Measurements from ENCODE around the gene AOX1. TPM values are rescaled to one million over a fixed set of nuclear protein-coding genes. Genes with fewer than 3 reads are reported as not detected.

AOX1 gene
- polyA plus RNA-seq, 1 of the 3 experiments (the other 2 are of a cell fraction): 3.3 TPM

DNA sequence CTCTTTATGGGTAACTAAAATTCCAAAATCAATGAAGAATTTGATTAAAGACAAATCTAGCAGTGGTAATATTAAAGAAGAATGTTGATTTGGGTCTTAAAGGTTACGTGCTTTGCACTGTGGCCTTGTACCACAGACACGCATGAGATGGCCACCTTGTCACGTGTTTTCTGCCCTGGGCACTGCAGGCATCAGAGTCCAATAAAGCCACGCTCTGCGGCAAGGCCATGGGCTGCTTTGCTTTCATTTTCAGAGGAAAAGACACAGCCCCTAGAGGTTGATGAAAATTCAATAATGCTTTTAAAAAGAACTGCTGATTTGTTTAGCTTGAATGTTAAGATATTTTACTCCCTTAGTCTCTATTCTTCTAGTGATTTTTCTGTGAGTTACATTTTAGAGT, 30.4 kb downstream of the AOX1 start:
- H3K79me2 ChIP-seq (ENCODE audit: insufficient read depth): no peaks in the 10 kb centered on the region
- H3K36me3 ChIP-seq (replicated peaks in 1 of 2; ENCODE audit: control insufficient read depth in 1 of 2, insufficient read depth in 2 of 2, low read length in 1 of 2): no peaks in the 10 kb centered on the region
- H3K4me1 ChIP-seq (ENCODE audit: control insufficient read depth in 1 of 2, insufficient read depth in 2 of 2, low read depth in 1 of 2, low read length in 1 of 2): peaks cover 14 to 17% of the 10 kb centered on the region in 2 experiments
- no peaks in the 10 kb centered on the region for H3K9me2 ChIP-seq
- no peak overlapping the region for H3K9ac ChIP-seq
- DNase-seq: no peak
- H3F3A ChIP-seq (replicated peaks; ENCODE audit: insufficient read depth): peaks cover 14% of the 10 kb centered on the region
- CTCF ChIA-PET: interaction anchor here (1.8 to 2.9 kb wide), 2 partner anchors 12 to 87 kb away, joined by 5 to 17 read pairs; no protein-coding TSS in a partner anchor
- no peaks in the 10 kb centered on the region for H3K9me3 ChIP-seq
- WGBS (ENCODE audit: low lambda C conversion rate): 97% methylated on average over 5 of the region's 5 CpGs
- H3K27ac ChIP-seq (ENCODE audit: low read depth in 2 of 2, low read length in 1 of 2): no peak overlapping the region
- no peak overlapping the region for H2AFZ ChIP-seq (ENCODE audit: low read depth)
- POLR2A ChIA-PET: no interaction called here
- no peaks in the 10 kb centered on the region for H4K20me1 ChIP-seq (ENCODE audit: insufficient read depth)
- TF ChIP-seq TCF12 (IDR thresholded peaks at IDR 0.05): no peak
- TF ChIP-seq GATA2 (CRISPR knock-in tag; IDR thresholded peaks at IDR 0.05): no peak
- TF ChIP-seq, protein P1, sequence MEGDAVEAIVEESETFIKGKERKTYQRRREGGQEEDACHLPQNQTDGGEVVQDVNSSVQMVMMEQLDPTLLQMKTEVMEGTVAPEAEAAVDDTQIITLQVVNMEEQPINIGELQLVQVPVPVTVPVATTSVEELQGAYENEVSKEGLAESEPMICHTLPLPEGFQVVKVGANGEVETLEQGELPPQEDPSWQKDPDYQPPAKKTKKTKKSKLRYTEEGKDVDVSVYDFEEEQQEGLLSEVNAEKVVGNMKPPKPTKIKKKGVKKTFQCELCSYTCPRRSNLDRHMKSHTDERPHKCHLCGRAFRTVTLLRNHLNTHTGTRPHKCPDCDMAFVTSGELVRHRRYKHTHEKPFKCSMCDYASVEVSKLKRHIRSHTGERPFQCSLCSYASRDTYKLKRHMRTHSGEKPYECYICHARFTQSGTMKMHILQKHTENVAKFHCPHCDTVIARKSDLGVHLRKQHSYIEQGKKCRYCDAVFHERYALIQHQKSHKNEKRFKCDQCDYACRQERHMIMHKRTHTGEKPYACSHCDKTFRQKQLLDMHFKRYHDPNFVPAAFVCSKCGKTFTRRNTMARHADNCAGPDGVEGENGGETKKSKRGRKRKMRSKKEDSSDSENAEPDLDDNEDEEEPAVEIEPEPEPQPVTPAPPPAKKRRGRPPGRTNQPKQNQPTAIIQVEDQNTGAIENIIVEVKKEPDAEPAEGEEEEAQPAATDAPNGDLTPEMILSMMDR (IDR thresholded peaks at IDR 0.05): no peak
- no peak overlapping the region for H3K4me2 ChIP-seq
- H3K4me3 ChIP-seq (ENCODE audit: low read depth in 2 of 2, low read length in 1 of 2): no peak overlapping the region
- no peaks in the 10 kb centered on the region for H3K27me3 ChIP-seq (ENCODE audit: insufficient read depth)

DNA sequence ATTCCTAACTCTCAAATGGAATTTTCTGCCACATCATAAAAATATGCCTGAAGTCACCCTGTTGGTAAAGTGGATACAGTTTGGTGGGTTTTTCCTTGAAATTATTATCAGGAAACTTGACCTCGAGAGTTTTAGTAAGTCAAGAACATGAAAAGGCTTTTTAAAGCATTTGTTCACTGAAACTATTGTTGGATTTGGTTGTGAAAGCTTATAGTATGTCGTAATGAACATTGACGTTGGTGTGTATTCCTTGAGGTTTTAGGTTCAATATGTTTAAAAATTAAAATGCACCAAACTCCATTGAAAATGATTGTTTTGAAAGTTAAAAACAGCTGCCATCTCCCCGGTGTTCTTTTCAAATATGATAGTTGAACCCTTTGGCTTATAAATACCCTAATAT, 30.8 kb downstream of the AOX1 start:
- no peak for TF ChIP-seq RXRA (IDR thresholded peaks at IDR 0.05; ENCODE audit: borderline replicate concordance, low read depth)
- Histone ChIP-seq H3K36me3 (replicated peaks in 1 of 2; ENCODE audit: control insufficient read depth in 1 of 2, insufficient read depth in 2 of 2, low read length in 1 of 2) (no peaks in the 10 kb centered on the region), H3K4me2 (no peak overlapping the region), H3K9ac (no peak overlapping the region), H2AFZ (ENCODE audit: low read depth) (no peak overlapping the region), H3K4me3 (ENCODE audit: low read depth in 2 of 2, low read length in 1 of 2) (no peak overlapping the region), H3K4me1 (ENCODE audit: control insufficient read depth in 1 of 2, insufficient read depth in 2 of 2, low read depth in 1 of 2, low read length in 1 of 2) (peaks cover 14 to 17% of the 10 kb centered on the region in 2 experiments), H3F3A (replicated peaks; ENCODE audit: insufficient read depth) (peaks cover 14% of the 10 kb centered on the region), H3K9me2 (no peaks in the 10 kb centered on the region), H3K9me3 (no peaks in the 10 kb centered on the region), H3K79me2 (ENCODE audit: insufficient read depth) (no peaks in the 10 kb centered on the region), H3K27me3 (ENCODE audit: insufficient read depth) (no peaks in the 10 kb centered on the region), H3K27ac (ENCODE audit: low read depth in 2 of 2, low read length in 1 of 2) (no peak overlapping the region), H4K20me1 (ENCODE audit: insufficient read depth) (no peaks in the 10 kb centered on the region)
- 94% methylated on average over 4 of the region's 4 CpGs for WGBS (ENCODE audit: low lambda C conversion rate)
- no peak for DNase-seq
- ChIA-PET CTCF (interaction anchor here (1.2 to 2.9 kb wide), 3 partner anchors 12 to 97 kb away, joined by 3 to 17 read pairs (median 5); no protein-coding TSS in a partner anchor), POLR2A (no interaction called here)

DNA sequence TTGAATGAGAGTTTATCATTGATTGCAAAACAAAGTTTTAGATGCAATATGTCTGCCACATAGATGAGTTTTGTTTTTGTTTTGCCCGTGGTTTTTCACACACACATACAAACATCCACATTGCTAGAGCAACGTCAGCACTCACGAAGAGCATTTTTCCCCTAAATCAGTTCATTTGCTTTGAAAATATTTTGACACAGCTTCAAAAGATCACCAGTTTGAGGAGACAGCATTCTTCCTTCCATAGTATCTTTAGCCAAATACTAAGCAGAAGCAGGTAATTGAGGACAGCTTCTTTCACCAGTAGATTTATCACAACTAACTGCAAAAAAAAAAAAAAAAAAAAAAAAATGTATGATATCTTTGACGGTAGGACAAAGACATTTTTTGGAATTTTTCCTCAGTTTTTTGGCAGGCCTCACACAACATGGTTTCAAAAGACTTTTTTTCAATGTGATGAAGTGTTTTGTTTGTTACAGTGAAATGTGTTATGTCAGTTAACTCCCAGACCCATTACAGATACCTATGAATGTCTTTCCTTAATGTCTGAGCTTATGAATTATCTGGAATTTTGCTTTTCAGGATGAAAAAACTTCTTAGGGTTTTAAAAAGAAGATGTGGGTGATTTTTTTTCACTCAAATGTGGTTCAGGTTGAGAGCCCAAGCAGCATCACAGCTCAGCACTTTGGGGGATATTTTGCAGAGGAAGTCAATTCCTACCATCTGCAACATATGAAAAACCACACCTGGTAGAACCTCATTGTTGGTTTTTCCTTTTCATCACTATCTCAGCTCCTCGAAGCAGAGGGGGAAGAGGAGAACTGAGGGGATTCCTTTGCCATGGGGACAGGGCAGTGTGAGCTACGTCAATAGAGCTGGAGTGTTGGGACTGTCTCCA, 31.6 kb downstream of the AOX1 start:
- no peak overlapping the region for H3K9ac ChIP-seq
- no peaks in the 10 kb centered on the region for H3K27me3 ChIP-seq (ENCODE audit: insufficient read depth)
- no peak overlapping the region for H3K4me3 ChIP-seq (ENCODE audit: low read depth in 2 of 2, low read length in 1 of 2)
- H4K20me1 ChIP-seq (ENCODE audit: insufficient read depth): no peaks in the 10 kb centered on the region
- no peak overlapping the region for H3K4me2 ChIP-seq
- no peaks in the 10 kb centered on the region for H3K36me3 ChIP-seq (replicated peaks in 1 of 2; ENCODE audit: control insufficient read depth in 1 of 2, insufficient read depth in 2 of 2, low read length in 1 of 2)
- TF ChIP-seq EP300 (IDR thresholded peaks at IDR 0.05; ENCODE audit: borderline replicate concordance in 1 of 2, low read depth in 1 of 2, low read length in 1 of 2) (no peak), RAD21 (IDR thresholded peaks at IDR 0.05; ENCODE audit: low read length) (no peak), MEF2A (IDR thresholded peaks at IDR 0.05; ENCODE audit: borderline replicate concordance, low read depth) (no peak), RXRA (IDR thresholded peaks at IDR 0.05; ENCODE audit: borderline replicate concordance, low read depth) (no peak), CHD2 (IDR thresholded peaks at IDR 0.05; ENCODE audit: low read length, partially characterized antibody) (no peak), MXI1 (IDR thresholded peaks at IDR 0.05; ENCODE audit: low read depth, low read length) (no peak), GABPA (IDR thresholded peaks at IDR 0.05; ENCODE audit: low read depth) (no peak), SIN3A (IDR thresholded peaks at IDR 0.05; ENCODE audit: borderline replicate concordance, low read depth, low read length) (no peak), TCF12 (IDR thresholded peaks at IDR 0.05) (no peak), NFIC (IDR thresholded peaks at IDR 0.05; ENCODE audit: borderline replicate concordance) (no peak), EZH2phosphoT487 (IDR thresholded peaks at IDR 0.05; ENCODE audit: borderline replicate concordance, low read depth) (no peak)
- TF ChIP-seq, protein P2, sequence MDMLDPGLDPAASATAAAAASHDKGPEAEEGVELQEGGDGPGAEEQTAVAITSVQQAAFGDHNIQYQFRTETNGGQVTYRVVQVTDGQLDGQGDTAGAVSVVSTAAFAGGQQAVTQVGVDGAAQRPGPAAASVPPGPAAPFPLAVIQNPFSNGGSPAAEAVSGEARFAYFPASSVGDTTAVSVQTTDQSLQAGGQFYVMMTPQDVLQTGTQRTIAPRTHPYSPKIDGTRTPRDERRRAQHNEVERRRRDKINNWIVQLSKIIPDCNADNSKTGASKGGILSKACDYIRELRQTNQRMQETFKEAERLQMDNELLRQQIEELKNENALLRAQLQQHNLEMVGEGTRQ (IDR thresholded peaks at IDR 0.05; ENCODE audit: borderline replicate concordance, low read depth, low read length): no peak
- TF ChIP-seq, protein P3, sequence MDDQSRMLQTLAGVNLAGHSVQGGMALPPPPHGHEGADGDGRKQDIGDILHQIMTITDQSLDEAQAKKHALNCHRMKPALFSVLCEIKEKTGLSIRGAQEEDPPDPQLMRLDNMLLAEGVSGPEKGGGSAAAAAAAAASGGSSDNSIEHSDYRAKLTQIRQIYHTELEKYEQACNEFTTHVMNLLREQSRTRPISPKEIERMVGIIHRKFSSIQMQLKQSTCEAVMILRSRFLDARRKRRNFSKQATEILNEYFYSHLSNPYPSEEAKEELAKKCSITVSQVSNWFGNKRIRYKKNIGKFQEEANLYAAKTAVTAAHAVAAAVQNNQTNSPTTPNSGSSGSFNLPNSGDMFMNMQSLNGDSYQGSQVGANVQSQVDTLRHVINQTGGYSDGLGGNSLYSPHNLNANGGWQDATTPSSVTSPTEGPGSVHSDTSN (IDR thresholded peaks at IDR 0.05): no peak
- H3K4me1 ChIP-seq (ENCODE audit: control insufficient read depth in 1 of 2, insufficient read depth in 2 of 2, low read depth in 1 of 2, low read length in 1 of 2): peaks cover 14 to 17% of the 10 kb centered on the region in 2 experiments
- no peaks in the 10 kb centered on the region for H3K79me2 ChIP-seq (ENCODE audit: insufficient read depth)
- H2AFZ ChIP-seq (ENCODE audit: low read depth): no peak overlapping the region
- no peak for DNase-seq
- ChIA-PET CTCF (interaction anchor here (0.7 to 2.9 kb wide), 5 partner anchors 13 to 96 kb away, joined by 3 to 17 read pairs (median 3); partner anchors contain the start of gene AOX1), POLR2A (no interaction called here)
- peaks cover 14% of the 10 kb centered on the region for H3F3A ChIP-seq (replicated peaks; ENCODE audit: insufficient read depth)
- H3K9me2 ChIP-seq: no peaks in the 10 kb centered on the region
- H3K27ac ChIP-seq (ENCODE audit: low read depth in 2 of 2, low read length in 1 of 2): peak overlapping the region in 1 of 2 experiments; percentile 34; a peak in 1 of 4 replicates
- H3K9me3 ChIP-seq: no peaks in the 10 kb centered on the region
- WGBS (ENCODE audit: low lambda C conversion rate): 77% methylated on average over 5 of the region's 6 CpGs
